HL-60/S4 (cell line): Measurements from ENCODE around the gene BTBD9.

Source experiments
- in situ Hi-C: fragments of 300-500 bp; cut with MboI; formaldehyde crosslinking; loops from 2 replicates; pipeline ENCODE4 v1.14.3; 2022; ENCODE audit warnings: low sequenced_read_pairs

Gene BTBD9

DNA sequence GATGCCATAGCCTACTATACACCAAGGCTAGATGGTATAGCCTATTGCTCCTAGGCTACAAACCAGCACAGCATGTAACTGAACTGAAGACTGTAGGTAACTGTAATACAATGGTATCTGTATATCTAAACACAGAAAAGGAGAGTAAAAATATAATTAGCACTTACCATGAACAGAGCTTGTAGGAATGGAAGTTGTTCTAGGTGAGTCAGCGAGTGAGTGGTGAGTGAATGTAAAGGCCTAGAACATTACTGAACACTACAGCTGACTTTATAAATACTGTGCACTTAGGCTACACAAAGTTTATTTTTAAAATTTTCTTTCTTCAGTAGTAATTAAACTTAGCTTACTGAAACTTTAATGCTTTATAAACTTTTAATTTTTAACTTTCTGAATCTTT is 129.5 kb downstream of the BTBD9 start:
- in situ Hi-C loops: no loop called here

DNA sequence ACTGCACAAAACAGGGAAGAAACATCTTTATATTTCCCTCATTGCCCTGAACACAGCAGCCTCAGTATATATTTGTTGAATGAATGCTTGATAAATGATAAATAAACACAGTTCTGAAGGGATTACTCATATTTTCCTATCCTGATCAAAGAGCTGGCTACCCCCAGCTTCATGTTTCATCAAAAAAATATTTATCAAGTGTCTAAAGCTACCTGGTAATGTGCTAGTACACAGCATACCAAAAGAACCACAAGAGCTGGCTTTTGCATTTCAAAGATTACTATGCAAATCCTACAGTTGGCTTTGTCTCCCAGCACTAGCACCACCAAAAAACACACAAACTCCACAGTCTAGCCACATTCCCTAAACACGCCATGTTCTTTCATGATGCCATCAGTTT is 130.0 kb downstream of the BTBD9 start:
- in situ Hi-C loops: no loop called here

DNA sequence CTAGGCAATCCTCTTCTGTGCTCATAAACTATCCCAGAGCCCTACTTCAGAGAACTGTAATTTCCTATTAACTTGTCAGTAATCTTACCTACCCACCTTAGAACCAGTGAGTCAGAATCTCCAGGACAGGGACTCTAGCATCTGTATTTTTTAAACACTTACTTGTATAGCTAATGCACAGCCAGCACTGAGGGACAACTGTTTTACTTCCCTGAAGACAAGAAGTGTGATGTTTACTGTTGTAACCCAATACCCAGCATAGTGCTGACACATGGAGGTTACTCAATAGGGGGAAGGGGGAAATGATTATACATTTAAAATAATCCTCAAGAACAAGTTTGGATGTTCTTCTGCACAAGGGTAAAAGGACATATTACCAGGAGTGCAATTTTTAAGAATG is 130.8 kb downstream of the BTBD9 start:
- in situ Hi-C loops: no loop called here

DNA sequence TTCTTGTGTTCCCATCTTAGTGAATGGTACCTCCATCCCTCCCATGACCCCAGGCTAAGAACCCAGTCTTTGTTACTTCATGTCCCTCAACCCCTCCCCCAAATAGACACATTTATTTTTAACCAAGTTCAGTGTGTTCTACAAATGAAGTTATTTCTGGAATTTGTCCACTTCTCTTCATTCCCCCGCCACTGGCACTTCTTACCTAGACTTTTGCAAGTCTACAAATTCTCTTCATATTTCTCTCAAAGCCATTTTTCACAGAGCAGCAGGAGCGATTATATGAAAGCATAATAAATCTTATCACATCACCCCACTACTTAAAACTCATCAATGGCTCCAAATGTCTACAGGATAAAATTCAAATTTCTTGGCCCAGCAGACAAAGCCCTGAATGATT is 131.4 kb downstream of the BTBD9 start:
- in situ Hi-C loops: no loop called here

DNA sequence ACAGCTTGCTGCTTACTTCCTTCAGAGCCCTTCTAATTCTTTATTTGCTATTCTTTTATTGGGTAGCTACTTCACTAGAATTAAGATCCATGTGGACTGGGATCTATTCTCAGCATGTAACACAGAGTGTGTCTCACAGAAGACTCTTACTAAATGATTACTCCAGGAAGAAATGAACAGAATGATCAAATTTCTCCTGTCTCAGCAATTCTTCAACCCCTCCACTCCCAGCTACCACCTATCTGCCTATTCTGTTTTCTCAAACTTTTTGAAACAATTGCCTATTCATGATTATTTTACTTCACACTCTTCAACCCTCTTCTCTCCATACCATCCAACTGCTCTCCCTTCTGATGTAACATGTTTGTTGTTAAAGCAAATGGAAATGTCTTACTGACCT is 132.6 kb downstream of the BTBD9 start:
- in situ Hi-C loops: no loop called here

DNA sequence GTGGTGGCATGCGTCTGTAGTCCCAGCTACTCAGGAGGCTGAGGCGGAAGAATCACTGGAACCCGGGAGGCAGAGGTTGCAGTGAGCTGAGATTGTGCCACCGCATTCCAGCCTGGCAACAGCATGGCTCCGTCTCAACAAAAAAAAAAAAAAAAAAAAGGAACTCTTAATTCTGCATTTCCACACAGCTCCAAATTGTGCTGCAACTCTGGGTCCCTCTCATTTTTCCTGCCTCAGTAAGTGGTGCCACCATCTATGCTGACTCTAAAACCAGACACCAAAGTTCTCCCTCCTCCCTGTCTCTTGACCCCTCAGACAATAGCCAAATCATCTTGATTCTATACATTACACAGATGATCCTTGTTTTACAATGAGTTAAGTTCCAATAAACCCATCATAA is 133.9 kb downstream of the BTBD9 start:
- in situ Hi-C loops: no loop called here

DNA sequence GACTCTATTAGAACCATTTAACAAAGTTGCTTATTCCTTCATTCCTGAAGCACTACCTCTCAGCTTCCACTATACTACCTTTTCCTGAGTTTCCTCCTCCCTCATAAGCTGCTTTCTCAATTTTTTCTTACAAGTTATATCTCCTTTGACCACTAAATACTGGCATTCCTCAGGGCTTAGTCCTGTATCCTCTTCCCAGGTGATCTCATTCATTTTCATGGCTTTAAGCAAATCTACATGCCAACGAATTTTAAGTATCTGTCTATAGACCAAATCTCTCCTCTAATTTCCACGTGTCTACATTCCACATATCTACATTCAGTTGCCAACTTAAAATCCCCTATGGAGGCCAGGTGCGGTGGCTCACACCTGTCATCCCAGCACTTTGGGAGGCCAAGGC is 134.7 kb downstream of the BTBD9 start:
- in situ Hi-C loops: no loop called here

DNA sequence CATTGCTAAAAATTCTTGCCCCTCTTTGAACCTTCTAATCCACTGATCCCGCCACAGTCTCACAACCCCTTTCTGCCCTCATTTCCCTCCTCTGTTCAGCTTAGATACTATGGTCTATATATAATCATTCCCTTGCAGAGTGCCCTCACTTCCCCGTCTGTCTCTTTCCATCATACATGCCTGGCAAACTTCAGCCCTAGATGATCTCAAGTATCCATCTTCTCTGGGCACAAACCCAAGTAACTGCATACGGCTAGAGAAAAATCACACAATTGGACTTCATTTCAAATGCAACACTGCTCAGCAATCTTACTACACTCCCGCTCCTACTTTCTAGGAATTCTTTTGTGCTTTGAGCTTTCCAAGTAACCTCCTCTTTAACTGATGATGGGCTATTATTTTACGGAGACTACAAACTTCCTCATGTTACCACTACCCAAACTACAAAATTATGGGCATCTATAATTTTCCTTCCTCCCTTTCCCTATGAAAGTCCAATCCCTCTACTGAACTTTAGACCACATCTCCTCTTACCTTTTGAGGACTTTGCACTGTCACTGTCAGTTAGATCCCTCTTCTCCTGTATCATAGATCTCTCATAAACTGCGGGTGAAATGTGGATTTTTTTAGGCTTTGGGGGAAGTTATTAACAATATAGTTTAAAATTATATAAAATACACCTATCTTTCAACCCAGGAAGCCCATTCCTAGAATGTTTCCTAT is 135.6 kb downstream of the BTBD9 start:
- in situ Hi-C loops: no loop called here

DNA sequence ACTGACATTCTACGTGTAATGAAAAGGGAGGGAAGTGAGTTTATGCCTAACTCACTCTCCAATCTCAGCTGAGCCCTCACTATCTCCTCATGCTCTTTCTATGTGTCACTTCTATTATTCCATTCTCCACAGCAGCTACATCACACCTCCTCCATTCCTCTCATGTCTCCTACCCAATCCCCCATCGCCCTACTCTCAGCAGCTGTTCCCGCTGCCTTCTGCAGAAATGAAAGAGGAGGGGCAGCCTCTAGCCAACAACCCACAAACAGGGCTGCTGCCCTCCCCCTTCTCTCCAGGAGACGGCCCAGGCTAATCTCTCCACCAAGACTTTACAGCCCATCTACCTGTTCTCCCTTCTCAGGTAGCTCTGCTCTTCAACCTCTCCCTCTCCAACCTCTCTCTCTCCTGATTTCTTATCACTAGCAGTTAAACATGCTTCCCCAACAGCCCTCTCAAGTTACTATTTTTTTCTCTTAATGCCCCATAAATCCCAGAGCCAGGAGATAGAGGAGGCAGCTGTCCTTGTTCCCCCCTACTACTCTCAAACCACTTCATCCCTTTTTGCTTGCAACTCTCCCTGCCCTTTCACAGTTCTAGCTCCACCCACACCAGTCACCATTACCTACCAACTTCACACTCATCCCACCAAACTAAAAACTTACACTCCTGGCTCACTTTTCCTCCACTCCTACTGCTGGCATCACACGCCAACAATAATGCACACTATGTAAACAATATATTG is 136.5 kb downstream of the BTBD9 start:
- in situ Hi-C loops: no loop called here

DNA sequence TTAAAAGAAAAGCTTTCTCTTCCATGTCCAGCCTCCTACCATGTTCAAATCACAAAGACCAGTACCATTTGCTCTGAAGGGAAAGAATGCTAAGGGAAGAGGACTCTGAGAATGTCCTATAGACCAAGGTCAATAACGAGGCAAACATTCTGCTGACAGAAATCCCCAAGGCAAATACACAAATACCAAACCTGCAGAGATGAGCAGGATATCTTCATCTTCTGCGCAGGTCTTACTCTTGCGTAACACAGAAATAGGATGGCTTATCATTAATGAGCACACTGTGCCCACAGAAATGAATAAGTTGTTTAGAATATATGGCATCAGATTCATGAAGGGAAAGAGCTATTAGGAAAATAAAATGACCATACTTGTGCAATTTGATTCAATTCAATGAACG is 137.3 kb downstream of the BTBD9 start:
- in situ Hi-C loops: no loop called here

DNA sequence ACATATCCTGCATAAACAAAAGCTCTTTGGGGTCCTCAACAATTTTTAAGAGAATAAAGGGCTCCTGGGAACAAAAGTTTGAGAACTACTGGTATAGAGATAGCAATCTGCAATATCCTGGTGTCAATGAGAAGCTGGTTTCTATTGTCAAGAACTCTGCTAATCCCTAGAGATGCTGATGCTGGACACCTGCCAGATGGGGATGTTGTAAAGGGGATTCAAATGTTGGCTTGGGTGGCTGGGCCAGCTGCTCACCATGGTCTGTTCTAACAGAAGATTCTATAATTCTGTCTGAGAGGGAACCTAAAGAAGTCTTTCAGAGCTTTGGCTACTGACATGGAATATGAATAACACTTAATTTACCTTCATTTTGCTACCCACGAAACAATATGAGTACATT is 137.8 kb downstream of the BTBD9 start:
- in situ Hi-C loops: no loop called here

DNA sequence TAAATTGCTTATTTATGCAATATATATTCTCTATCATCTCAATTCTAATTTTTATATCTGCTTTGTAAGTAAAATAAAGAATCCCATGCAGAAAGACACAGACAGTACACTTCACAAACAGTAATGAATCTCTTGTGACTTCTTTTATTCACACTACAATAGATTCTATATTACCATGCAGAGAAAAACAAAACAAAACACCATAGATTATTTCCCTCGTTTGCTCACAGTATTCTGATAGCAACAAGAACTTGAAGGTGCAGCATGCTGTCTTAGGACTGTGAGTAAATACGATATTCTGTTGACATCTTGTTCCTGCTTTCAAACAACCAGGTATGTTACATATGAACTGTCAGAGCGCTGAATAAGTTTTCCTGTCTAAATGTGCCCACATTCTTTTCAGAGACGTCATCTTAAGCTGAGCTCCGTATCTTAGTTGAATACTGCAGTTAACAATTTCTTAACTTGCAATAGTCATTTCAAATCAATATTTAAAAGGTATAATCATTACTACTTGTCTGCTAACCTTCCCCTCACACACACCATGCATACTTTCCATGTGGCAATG is 140.1 kb downstream of the BTBD9 start:
- in situ Hi-C loops: loop anchor here (25.0 kb wide), 2 partner anchors 462 to 787 kb away; no protein-coding TSS in a partner anchor

DNA sequence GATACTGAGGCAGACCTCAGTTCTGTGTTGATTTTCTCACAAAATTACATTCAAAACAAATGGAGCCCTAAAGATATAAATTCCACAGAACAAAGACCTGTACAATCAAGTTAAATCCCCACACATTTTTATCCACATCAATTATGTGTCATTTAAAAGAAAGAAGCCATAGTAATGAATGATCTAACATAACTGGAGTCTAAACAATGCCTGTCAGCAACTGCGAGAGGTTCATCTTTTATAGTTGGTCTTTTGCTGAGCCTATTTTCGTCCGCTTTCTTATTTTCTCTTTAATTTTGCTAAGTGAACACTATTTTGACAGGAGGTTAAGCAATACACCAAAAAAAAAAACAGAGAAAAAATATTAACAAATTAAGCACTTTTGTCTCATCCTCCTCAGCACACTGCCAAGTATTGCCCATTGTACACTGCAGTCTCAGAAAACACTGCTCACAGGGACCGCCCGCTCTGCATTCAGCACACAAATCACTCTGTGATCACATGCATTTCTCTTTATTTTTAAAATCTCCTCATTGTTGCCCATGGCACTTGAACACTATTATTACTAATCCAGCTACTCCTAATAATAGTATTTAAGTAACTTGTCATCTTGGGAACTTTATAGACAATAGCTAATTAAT is 140.8 kb downstream of the BTBD9 start:
- in situ Hi-C loops: loop anchor here (25.0 kb wide), 2 partner anchors 462 to 787 kb away; no protein-coding TSS in a partner anchor

DNA sequence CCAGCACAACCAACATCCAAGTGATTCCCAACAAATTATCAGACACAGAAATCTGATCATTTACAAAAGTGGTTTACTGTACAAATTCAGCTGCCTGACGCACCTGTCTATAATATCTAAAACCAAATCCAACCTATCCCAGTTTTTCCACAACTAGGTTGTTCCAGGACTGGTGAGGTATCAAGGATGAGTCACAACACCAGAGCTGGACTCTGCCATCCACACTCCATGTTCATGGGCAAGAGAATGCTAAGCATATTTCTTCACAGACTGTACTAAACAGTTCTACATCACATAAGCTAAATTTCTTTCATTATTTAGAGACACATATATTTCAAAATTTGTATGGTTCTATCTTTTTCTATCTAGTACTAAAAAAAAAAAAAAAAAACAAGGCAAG is 141.6 kb downstream of the BTBD9 start:
- in situ Hi-C loops: loop anchor here (25.0 kb wide), 2 partner anchors 461 to 786 kb away; no protein-coding TSS in a partner anchor

DNA sequence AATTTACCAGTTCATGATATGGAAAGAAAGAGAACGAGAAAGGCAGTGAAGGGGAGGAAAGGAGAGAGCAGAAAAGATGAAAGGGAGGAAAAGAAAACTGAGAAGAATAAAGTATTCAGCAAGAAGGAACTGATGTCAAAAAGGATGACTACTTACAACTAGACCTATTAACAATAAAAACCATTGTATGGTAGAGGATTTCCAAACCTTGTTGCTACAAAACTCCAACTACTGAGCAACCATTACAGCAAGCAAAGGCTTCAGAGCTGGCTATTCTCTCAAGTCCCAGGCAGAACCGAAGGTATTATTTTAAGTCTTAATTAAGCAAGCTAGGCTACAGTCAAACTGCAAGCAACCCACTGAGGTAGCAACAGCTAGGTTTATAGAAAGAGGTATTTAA is 142.2 kb downstream of the BTBD9 start:
- in situ Hi-C loops: loop anchor here (25.0 kb wide), 2 partner anchors 460 to 785 kb away; no protein-coding TSS in a partner anchor

DNA sequence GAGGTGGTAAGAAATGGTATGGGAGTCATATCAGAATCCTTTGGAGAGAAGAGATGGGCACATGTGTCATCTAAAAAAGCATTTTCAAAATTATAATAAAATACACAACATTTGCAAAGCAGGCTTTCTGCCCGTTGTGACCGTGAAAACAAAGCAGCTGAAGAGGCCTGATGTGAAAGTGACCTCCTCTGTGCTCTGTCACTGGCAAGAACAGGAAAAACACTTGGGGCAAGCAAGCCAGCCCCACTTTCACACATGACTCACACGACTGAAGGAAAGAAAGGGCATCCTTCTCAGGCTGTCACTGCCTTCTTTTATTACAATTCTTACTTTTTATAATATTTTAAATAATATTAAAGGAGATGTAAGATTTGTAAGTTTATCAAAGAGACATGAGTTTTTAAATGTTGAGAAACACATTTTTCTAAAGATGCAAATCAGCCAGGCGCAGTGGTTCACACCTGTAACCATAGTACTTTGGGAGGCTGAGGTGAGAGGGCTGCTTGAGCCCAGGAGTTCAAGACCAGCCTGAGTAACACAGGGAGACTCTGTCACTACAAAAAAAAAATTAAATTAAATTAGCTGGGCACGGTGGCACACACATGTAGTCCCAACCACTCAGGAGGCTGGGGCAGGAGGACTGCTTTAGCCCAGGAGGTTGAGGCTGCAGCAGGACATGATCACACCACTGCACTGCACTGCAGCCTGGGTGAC is 143.7 kb downstream of the BTBD9 start:
- in situ Hi-C loops: loop anchor here (25.0 kb wide), 2 partner anchors 459 to 784 kb away; no protein-coding TSS in a partner anchor

DNA sequence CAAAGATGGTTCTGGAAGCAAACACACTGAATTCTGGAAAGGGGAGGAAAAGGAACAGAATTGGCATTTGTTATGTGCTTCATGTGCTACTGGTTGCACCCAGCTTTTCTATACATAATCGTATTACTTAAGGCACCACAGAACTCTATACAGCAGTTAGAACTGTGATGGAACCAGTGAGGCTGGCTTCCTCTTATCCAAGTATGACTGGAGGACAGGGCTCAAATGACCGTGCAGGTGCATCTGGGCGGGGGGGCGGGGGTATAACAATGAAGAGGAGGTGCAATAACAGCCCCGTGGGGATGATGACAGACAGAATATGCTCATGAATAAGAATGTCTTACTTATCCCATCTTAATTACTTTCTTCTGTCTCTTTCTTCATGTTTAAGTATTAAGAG is 144.2 kb downstream of the BTBD9 start:
- in situ Hi-C loops: loop anchor here (25.0 kb wide), 2 partner anchors 458 to 783 kb away; no protein-coding TSS in a partner anchor

DNA sequence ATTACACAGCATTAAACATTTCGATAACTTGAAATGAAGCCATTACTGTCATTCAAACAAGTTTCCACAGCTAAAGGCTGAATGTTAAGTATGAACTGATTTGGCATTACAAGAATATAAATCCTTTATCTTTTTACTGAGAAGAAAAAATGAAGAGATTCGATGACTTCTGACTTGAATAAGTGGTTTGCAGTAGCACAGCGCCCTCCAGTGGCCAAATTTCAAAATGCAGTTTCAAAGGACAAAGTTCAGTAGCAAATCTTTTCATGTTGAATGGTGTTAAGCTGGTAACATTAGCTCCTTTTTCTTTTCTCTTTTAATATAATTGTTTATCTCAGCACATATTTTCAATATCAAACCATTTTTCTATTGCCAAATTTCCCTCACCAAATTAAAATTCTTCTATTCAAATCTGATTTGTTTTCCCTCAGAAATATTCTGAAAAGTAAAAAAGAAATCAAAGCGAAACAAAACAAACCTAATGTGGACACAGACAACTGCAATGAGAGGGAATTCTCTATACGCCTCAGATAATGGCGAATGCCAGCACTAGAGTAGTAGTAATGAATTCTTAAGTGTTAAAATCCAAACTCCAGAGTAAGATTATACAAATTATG is 145.7 kb downstream of the BTBD9 start:
- in situ Hi-C loops: loop anchor here (25.0 kb wide), 2 partner anchors 457 to 782 kb away; no protein-coding TSS in a partner anchor

DNA sequence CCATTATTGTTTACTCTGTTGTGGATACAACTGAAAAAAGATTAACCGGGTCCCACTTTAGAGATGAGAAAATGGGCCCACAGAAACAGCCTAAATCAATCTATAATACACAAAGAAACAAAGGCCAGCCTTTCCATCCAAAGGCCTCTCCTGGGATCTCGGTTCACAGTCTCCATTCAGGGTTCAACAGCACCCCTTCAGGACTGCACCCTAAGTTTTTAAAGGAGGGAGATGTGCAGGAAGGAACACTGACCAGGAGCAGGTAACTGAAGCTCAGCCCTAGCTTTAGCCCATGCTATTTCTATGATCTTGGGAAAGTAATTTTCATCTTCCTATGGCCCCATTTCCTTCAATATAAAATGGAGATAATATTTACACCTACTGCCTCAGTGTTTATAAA is 147.7 kb downstream of the BTBD9 start:
- in situ Hi-C loops: loop anchor here (25.0 kb wide), 2 partner anchors 455 to 780 kb away; no protein-coding TSS in a partner anchor

DNA sequence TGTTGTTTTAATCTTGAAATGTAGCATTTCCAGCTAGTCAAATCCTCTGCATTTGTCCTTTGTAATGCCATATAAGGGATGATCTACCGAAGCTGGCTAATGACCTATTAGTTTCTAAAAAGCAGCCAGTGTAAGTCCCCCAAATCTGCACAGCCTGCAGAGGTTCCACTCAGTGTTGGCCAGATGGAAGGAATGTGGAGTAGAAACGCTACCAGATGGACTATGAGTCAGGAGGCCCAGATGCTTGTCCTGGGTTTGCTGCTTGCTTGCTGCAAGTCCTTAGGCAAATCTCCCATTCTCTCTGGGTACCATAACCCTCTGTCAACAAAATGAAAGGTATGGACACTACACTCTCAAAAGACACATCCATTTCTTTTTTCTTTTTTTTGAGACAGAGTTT is 149.8 kb downstream of the BTBD9 start:
- in situ Hi-C loops: loop anchor here (25.0 kb wide), 2 partner anchors 453 to 778 kb away; no protein-coding TSS in a partner anchor
